ENCODE data around the gene CEBPZ.
A peak's percentile ranks its signal among the peaks of the same experiment; 100 is the strongest.
"Not testable (repeated sequence)": the region's sequence is repeated elsewhere in the genome, so short reads cannot be mapped to it uniquely, and the experiment has no call there.

CEBPZ gene

GRCh38 chr2:37215250-37215649 is 16.1 kb downstream of the CEBPZ start:
- no peak for DNase-seq (ENCODE audit: low read depth)

DNA sequence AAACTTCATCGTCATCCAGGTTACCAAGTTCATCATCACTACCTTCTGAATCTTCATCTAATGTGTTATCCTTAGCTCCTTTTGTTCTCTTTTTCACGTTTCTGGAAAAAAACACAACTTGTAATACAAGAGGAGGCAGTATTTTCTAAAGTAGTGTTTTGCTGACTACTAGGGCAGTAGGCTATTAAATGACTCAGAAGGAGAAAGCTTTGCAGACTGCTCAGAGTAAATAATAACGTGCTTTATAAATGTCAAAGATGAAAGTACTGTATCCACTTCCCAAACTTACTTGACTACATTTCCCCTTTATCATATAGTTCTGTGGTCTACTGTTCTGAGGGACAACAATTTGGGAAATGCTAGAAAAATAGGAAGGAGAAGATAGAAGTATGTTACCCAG is 19.5 kb downstream of the CEBPZ start:
- no peak for DNase-seq (ENCODE audit: low read depth)

- no peak for DNase-seq (ENCODE audit: low read depth)
Observed at GRCh38 chr2:37211212-37211611, 20.2 kb downstream of the CEBPZ start.

DNA sequence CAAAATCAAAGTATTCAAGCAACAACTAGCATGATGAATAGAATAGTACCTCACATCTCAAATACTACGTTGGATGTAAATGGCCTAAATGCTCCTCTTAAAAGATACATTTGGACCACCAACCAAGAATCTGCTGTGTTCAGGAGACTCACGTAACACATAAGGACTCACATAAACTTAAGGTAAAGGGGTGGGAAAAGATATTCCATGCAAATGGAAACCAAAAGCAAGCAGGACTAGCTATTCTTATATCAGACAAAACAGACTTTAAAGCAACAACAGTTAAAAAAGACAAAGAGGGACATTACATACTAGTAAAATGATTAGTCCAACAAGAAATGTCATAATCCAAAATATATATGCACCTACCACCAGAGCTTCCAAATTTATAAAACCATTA is 24.6 kb downstream of the CEBPZ start:
- not testable (repeated sequence) for DNase-seq (ENCODE audit: low read depth)

GRCh38 chr2:37205689-37206341 is 25.6 kb downstream of the CEBPZ start:
- DNase-seq (ENCODE audit: low read depth): no peak

DNA sequence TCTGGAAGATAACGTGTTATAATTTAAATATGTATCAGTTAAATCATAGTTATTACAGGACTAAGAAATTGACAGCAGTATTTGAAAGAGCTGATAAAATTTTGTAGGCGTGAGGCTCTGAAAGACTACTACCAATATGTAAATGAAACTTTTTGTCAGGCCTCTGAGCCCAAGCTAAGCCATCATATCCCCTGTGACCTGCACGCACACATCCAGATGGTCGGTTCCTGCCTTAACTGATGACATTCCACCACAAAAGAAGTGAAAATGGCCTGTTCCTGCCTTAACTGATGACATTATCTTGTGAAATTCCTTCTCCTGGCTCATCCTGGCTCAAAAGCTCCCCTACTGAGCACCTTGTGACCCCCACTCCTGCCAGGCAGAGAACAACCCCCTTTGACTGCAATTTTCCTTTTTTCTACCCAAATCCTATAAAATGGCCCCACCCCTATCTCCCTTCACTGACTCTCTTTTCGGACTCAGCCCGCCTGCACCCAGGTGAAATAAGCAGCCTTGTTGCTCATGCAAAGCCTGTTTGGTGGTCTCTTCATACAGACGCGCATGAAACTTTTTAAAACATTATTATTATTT is 26.2 kb downstream of the CEBPZ start:
- not testable (repeated sequence) for DNase-seq (ENCODE audit: low read depth)

DNA sequence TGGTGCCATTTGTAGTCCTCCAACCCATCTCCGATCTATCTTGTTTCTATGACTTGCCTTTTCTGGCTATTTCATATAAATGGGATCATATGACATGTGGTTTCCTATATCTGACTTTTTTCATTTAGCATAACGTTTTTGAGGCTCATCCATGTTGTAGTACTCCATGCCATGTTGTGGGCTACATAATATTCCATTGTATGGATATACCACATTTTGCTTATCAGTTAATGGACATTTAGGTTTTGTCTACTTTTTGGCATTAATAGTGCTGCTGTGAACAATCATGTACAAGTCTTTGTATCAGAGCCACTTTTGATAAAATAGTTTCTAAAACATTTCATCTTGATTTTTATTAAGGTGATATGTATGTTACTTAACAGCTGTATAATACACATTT is 27.7 kb downstream of the CEBPZ start:
- DNase-seq (ENCODE audit: low read depth): no peak

DNA sequence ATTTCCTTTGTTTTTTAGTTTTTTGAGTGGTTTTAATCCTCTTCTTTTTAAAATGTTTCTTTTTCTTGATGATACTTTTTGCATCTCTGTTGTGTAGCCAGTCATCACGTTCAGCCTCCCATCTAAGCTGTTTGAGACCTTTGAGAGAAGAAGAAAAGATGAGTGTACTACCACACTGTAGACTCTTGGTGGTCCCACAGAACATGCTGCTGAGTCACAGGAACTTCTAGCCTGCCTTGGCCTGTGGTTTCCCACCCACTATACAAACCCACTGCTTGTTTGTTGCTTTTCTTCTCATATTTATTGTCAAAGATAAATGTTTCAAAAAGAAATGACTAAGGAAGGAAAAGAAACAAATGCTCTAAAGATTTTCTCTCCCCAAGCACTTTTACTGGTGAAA is 29.6 kb downstream of the CEBPZ start:
- no peak for DNase-seq (ENCODE audit: low read depth)

DNA sequence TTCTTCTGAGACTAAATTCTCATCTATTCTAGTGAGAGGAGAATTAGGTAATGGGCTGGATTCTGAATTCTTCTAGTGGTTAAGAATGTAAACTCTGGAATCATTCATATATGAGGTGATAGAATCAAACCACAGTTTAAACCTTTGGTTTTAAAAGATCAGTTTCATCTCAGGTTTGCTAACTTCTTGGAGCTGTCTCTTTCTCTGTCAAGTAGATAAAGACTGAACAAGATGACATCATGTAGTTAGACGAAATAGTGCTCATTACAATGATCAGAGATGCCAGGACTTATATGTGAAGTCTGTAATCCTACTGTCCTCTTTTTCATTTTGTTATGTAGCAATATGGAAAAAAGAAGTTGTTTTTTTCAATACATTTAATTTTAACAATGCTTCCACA is 30.2 kb downstream of the CEBPZ start:
- DNase-seq (ENCODE audit: low read depth): no peak

DNA sequence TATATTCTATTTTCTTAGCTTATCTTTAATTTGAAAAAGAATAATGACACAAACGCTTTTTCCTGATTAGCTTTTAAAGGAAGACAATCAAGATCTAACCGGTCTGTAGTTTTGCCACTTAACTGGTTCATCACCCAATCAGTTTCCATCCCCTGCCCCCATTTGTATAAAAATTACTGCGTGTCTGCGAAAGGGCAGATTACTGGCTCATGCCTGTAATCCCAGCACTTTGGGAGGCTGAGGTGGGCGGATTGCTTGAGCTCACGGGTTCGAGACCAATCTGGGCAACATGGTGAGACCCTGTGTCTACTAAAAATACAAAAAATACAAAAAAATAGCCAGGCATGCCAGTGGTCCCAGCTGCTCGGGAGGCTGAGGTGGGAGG is 32.7 kb downstream of the CEBPZ start:
- no peak for DNase-seq (ENCODE audit: low read depth)

- peak; percentile 91 for DNase-seq (ENCODE audit: low read depth)
Observed at GRCh38 chr2:37196320-37197195, 34.8 kb downstream of the CEBPZ start, which contains the start of gene CEBPZOS. Gene CEBPZOS, plus strand, starts transcription at chr2:37196496. Its CDS starts 3,209 bp downstream, at chr2:37199705.

GRCh38 chr2:37195862-37196319 is 35.5 kb downstream of the CEBPZ start:
- DNase-seq (ENCODE audit: low read depth): not testable (repeated sequence)

GRCh38 chr2:37192551-37192950 is 38.8 kb downstream of the CEBPZ start:
- no peak for DNase-seq (ENCODE audit: low read depth)

- DNase-seq (ENCODE audit: low read depth): no peak
Observed at GRCh38 chr2:37191747-37192146, 39.6 kb downstream of the CEBPZ start.

DNA sequence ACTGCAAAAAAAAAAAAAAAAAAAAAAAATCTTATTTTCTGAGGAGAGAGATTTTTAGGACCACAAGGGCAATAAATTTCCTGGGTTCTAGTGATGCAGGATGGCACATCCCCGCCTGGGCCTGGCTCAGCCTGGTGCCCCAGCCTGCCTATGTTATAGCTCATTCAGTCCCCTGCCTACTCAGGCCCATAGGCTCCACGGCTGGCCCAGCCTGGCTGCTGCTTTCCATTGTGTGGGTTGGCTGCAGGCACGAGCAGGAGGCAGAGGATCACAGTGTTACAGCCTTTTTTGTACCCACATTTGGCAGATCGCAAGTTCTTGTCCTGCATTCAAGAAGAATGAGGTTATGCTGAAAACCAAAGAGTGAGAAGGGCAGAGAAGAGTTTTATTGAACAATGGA is 40.1 kb downstream of the CEBPZ start:
- no peak for DNase-seq (ENCODE audit: low read depth)

GRCh38 chr2:37190290-37190689 is 41.1 kb downstream of the CEBPZ start:
- DNase-seq (ENCODE audit: low read depth): no peak

- DNase-seq (ENCODE audit: low read depth): no peak
Observed at GRCh38 chr2:37189452-37190153, 41.8 kb downstream of the CEBPZ start.

GRCh38 chr2:37188570-37188969 is 42.8 kb downstream of the CEBPZ start, which contains the start of gene SULT6B1:
Gene SULT6B1, minus strand, starts transcription at chr2:37188670. Its CDS starts 30 bp downstream, at chr2:37188640.
- no peak for DNase-seq (ENCODE audit: low read depth)

GRCh38 chr2:37181726-37182684 is 49.4 kb downstream of the CEBPZ start:
- DNase-seq (ENCODE audit: low read depth): no peak

GRCh38 chr2:37180640-37181039 is 50.8 kb downstream of the CEBPZ start:
- no peak for DNase-seq (ENCODE audit: low read depth)

Data from activated T-cell treated with anti-CD3 and anti-CD28 coated beads for 1 hour (primary cell).